BE2C (cell line): ENCODE results near the gene DSC3. TPM values are rescaled to one million over a fixed set of nuclear protein-coding genes. Genes with fewer than 3 reads are reported as not detected.

ENCODE experiments used
- DNase-seq: peaks from one replicate; pipeline ENCODE4 v3.0.0-alpha.2; 2020
- H3K27me3 ChIP-seq: fragments of 250-450 bp; sonication (Bioruptor Pico); 2 replicates; pipeline ENCODE4 v1.5.1; 2020; ENCODE audit warnings: mild to moderate bottlenecking
- H3K36me3 ChIP-seq: fragments of 250-450 bp; sonication (Bioruptor Pico); 2 replicates; pipeline ENCODE4 v1.5.1; 2020; ENCODE audit warnings: mild to moderate bottlenecking
- H3K4me1 ChIP-seq: fragments of 250-450 bp; sonication (Bioruptor Pico); 2 replicates; pipeline ENCODE4 v1.5.1; 2020
- H3K4me3 ChIP-seq: 2 replicates; pipeline ENCODE4 v1.5.1; 2011; ENCODE audit warnings: low read depth, low read length
- H3K9me3 ChIP-seq: fragments of 250-450 bp; sonication (Bioruptor Pico); 2 replicates; pipeline ENCODE4 v1.5.1; 2020
- CTCF ChIP-seq: IDR thresholded peaks from 2 replicates; pipeline ENCODE4 v1.5.1; 2012; ENCODE audit warnings: mild to moderate bottlenecking, low read depth, low read length
- polyA plus RNA-seq: library from polyadenylated mRNA; unstranded; fragments of >200 nt; gene quantifications from one replicate; pipeline ENCODE4 v1.2.1, GENCODE V29; 2012; ENCODE audit warnings: low read depth, missing spikeins; ENCODE audit not compliant: insufficient read length, insufficient read depth

The DSC3 gene
- not detected for polyA plus RNA-seq

GRCh38 chr18:31042406-31043181, at the start of gene DSC3:
DSC3 (minus strand) TSS chr18:31042742; CDS start chr18:31042660, 82 bp downstream.
- TF ChIP-seq CTCF = no peak
- DNase-seq = peak; percentile 8
- Histone ChIP-seq H3K4me3 (no peak within 1 kb of the TSS), H3K27me3 (peaks cover 40% of the 10 kb centered on the region), H3K9me3 (no peaks in the 10 kb centered on the region), H3K4me1 (no peaks in the 10 kb centered on the region), H3K36me3 (no peaks in the 10 kb centered on the region)

GRCh38 chr18:31091350-31091749, 48.8 kb upstream of the DSC3 start:
- no peak for DNase-seq
- Histone ChIP-seq H3K4me3 (no peak overlapping the region), H3K27me3 (no peaks in the 10 kb centered on the region), H3K36me3 (no peaks in the 10 kb centered on the region), H3K4me1 (no peaks in the 10 kb centered on the region), H3K9me3 (no peaks in the 10 kb centered on the region)
- TF ChIP-seq CTCF = no peak

- no peaks in the 10 kb centered on the region for H3K36me3 ChIP-seq
- no peak overlapping the region for H3K4me3 ChIP-seq
- no peaks in the 10 kb centered on the region for H3K4me1 ChIP-seq
- H3K9me3 ChIP-seq = no peaks in the 10 kb centered on the region
- DNase-seq = no peak
- no peak for TF ChIP-seq CTCF
- H3K27me3 ChIP-seq = no peaks in the 10 kb centered on the region
These were observed 46.0 kb upstream of the DSC3 start for GRCh38 chr18:31088532-31088931.

GRCh38 chr18:31079973-31080372, 37.4 kb upstream of the DSC3 start:
- no peaks in the 10 kb centered on the region for H3K4me1 ChIP-seq
- H3K27me3 ChIP-seq = no peaks in the 10 kb centered on the region
- no peak overlapping the region for H3K4me3 ChIP-seq
- no peaks in the 10 kb centered on the region for H3K36me3 ChIP-seq
- TF ChIP-seq CTCF = no peak
- H3K9me3 ChIP-seq = no peaks in the 10 kb centered on the region
- DNase-seq = no peak

GRCh38 chr18:31077878-31078277, 35.3 kb upstream of the DSC3 start:
- Histone ChIP-seq H3K4me3 (no peak overlapping the region), H3K4me1 (no peaks in the 10 kb centered on the region), H3K36me3 (no peaks in the 10 kb centered on the region), H3K27me3 (no peaks in the 10 kb centered on the region), H3K9me3 (no peaks in the 10 kb centered on the region)
- DNase-seq = no peak
- no peak for TF ChIP-seq CTCF

- H3K27me3 ChIP-seq = no peaks in the 10 kb centered on the region
- H3K9me3 ChIP-seq = no peaks in the 10 kb centered on the region
- no peak for TF ChIP-seq CTCF
- H3K36me3 ChIP-seq = no peaks in the 10 kb centered on the region
- no peaks in the 10 kb centered on the region for H3K4me1 ChIP-seq
- DNase-seq = no peak
- no peak overlapping the region for H3K4me3 ChIP-seq
These were observed 29.6 kb upstream of the DSC3 start for GRCh38 chr18:31072175-31072574.
